Activated CD8-positive, alpha-beta memory T cell treated with anti-CD3 and anti-CD28 coated beads for 4 hours (primary cell): ENCODE results near the gene FGD5.

ENCODE experiments used
- DNase-seq, 2 donors: peaks; one replicate each; pipeline ENCODE4 v3.0.0-alpha.2; 2020; ENCODE audit warnings: low read depth in 2 of 2

Gene FGD5

DNA sequence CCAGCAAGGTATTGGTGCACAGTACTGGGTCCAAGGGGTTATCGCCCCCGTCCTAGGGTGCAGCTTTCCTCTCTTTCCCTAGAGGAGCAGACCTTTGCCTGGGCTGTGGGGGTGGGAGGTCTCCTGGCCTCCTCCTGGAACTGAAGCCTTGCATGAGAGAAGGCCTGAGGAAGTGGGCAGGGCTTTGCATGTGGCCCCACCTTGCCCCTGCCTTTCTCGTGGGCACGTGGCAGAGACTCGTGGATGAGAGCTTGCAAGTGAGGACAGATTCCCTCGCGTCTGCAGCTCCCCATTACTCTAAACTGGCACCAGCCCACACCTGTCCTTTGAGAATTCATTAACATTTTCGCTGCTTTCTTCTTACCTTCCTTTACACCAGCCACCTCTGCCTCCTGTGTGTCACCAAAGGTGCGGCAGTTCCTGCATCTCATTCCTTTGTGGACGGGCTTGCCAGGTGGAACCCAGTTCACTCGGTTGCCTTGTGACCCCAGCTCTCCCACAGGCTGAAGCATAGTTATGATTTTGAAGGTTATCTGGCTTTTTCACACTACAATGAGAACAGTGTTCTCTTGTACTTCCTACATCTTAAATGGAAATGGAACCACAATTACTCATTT, 87.7 kb downstream of the FGD5 start:
- DNase-seq = no peak

DNA sequence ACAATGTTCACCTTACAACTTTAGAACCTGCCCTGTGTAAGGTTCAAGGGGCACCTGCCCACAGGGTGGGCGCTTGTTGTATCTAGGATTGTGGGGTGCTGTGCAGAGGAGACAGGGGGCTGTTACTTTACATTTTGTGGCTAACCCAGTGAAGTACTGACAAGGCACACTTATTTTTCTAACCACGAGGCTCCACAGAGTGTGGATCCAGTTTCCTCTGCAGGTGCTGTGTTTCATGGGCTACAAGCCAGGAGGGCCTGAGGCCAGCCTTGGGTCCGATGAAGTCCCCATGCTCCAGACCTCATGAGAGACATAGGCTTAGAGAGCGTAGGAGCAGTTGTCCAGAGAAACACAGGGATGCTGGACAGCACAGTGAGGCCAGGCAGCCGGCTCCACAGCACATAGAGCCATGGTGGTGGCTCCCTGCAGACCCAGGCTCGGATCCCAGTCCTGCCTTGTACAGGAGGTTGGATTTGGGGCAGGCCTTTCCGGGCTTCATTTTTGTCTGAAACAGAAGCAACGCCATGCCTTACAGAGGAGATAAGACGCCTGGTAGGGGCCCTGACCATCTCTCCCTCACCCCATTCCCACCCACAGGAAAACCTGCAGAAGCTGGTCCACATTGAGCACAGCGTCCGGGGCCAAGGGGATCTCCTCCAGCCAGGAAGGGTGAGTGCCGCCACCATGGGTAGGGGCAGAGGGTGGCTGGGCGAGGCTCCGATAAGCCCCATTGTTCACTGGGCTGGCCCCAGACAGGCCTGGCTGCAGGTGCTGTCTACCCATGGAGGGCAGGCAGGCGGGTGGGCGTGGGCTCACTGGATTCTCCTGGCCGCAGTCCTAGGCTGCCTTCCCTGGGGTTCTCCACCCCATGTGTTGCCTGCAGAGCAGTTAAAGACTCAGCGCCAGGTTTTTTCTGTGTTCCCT, 88.5 kb downstream of the FGD5 start:
- no peak for DNase-seq

DNA sequence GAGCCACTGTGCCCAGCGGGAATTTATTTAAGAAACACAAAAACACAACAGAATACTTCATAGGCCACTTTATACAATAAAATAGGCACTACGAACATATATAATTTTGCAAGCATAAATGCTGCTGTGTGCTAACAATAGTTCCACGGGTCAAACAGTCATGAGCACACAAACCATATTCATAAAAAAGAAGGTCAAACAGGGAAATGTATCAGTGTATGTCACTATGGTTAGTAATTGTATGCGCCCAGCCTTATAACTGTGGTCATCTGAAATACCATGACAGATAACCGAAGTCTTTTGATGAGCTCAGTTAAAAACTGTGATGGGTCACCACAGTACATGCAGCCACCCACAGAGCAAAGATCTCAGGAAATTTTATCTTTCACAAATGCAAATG, 90.5 kb downstream of the FGD5 start:
- no peak for DNase-seq

DNA sequence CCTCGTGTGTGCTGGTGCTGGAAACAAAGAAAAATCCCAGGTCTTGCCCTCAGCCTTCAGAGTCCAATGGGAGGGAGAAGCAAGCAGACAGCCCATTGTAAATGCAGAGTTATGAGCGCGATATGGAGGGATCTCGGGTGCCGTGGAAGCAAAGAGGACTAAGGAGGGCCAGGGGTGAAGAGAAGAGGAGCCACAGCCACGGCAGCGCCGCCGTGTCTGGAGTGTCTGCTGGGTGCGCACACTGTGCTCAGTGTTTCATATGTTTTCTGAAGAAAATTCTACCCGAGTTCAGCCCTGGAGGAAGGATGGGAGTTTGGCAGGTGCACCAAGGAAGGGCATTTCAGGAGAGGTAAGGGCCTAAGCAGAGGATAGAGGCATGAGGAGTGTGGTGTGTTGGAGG, 92.9 kb downstream of the FGD5 start:
- no peak for DNase-seq

DNA sequence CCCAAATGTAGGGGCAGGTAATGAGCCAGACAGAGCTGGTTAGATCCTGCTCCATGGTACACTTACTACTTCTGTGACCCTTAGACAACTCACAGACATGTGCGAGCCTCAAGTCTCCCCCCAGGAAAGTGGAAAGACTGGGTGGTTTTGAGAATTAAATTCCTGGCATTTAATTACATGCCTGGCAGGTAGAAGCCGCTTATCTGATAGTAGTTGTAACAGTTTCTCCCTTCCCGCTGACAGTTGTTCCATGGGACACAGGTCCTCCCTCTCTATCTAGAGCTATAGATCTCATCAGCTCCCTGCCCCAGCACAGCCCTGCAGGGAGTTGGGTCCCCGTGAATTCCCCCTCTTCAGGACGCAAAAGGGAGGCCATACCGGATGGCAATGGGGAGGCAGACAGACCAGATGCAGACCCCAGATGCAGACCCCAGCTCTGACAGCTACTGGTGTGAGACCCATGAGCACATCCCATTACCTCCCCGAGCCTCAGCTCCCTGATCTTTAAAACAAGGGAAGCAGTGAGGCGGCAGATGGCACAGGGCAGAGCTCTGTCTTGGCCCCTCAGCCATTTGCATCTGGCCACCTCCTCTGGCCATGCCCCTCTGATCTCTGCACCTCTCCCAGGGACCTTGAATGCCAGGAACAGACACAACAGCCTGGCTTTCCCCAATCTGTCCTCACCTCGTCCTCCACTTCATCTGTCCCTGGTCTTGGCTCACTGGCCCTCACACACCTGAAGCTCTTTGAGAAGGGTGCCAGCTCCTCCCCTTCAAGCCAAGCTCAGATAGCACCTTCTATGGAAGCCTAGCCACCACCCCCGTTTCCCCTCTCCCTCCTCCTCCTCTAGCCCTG, 94.5 kb downstream of the FGD5 start:
- no peak for DNase-seq

DNA sequence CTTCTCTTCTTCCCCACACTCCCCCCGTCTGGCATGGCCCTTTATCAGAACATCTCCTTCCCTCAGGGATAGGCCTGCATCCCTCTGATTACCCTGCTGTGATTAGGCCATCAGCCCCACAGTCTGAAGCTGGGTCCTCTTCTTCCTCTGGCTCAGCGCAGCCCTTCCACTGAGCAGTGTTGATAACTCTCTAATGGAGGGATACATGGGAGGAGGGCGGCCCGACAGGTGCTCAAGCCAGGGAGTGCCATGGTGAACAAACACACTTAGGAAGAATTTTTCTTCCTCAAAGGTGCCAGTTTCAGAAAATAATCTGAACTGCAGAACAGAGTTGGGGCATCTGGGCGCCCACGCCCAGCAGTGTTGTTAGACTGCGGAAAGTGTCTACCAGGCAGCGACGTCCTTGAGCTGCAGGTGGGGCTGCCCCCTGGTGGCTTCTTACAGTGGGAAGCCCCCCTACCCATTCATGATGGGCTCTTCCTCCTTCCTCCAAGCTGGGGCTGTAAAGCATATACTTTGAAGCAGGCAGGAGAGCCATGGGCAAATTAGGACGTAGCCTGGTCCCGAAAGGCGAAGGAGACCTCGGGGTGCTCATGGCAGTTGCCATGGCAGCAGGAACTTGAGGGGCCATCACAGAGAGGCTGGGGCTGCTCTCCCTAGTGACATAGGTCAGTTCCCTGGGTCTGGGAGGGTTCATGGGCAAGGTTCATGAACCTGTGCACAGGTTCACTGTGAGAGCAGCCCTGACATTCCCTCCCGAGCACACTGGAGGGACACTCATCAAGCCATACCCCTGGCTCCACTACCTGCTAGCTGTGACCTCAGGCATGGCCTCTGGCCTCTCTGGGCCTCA, 95.4 kb downstream of the FGD5 start:
- no peak for DNase-seq

DNA sequence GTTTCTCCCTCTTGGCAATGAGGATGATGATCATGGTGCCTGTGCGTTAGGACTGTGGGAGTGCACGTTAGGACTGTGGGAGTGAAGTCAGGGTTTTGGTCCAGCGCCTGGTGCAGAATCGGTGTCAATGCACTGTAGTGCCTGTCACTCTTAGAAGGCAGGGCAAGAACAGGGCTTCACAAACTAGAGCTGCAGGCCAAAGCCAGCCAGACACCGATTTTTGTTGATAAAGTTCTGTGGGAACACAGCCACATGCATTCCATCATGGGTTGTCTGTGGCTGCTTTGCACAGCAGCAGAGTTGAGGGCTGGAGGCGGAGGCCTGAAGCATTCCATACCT, 96.0 kb downstream of the FGD5 start:
- no peak for DNase-seq

DNA sequence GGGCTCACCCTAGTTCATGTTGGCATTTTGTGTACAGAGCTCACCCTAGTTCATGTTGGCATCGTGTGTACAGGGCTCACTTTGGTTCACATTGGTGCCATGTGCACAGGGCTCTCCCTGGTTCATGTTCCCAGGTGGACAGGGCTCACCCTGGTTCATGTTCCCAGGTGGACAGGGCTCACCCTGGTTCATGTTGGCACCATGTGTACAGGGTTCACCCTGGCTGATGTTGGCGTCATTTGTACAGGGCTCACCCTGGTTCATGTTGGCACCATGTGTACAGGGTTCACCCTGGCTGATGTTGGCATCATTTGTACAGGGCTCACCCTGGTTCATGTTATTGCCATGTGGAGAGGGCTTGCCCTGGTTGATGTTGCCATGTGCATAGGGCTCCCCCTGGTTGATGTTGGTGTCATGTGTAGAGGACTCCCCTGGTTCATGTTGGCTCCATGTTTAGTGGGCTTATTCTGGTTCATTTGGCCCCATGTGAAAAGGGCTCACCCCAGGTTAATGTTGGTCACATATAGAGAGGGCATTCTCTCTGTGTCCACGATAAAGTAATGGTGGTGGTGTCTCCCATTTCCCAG, 97.0 kb downstream of the FGD5 start:
- no peak for DNase-seq

DNA sequence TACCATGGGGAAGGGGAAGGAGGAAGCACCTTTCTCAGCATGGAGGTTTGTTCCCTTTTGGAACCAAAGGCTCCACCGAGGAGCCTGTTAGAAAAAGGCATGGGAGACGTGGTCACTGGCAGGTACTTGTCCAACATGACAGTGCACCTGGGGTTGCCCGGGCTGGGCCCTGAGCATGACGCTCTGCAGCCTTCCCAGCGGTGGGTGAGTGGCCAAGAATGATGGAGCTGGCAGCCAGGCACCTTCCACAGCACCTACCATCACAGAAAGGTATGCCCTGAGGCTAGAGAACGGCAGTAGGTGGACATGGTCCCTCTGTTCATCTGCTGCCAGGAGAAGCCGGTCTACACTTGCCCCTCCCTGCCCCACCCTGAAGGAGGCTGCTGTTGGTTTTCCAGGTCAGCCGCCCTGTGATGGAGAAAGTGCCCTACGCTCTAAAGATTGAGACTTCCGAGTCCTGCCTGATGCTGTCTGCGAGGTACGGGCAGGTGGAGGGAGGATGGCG, 99.6 kb downstream of the FGD5 start:
- DNase-seq = no peak

DNA sequence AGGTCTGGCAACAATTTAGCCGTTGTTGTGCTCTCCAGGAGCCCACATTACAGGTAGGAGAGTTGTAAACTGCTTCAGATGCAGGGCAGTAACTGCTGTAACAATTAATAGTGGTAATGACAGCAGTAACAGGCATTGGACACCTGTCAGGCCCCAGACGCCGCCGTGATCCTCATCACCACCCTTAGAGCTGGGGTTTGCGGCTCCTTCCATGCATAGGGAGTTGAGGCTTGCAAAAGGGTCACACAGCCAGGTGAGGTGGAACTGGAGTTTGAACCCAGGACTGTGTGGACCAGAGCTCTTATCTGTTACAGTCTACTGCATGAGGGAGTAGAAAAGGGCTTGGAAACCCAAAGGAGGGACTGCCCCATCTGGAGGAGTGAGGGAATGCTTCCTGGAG, 101.8 kb downstream of the FGD5 start:
- no peak for DNase-seq

DNA sequence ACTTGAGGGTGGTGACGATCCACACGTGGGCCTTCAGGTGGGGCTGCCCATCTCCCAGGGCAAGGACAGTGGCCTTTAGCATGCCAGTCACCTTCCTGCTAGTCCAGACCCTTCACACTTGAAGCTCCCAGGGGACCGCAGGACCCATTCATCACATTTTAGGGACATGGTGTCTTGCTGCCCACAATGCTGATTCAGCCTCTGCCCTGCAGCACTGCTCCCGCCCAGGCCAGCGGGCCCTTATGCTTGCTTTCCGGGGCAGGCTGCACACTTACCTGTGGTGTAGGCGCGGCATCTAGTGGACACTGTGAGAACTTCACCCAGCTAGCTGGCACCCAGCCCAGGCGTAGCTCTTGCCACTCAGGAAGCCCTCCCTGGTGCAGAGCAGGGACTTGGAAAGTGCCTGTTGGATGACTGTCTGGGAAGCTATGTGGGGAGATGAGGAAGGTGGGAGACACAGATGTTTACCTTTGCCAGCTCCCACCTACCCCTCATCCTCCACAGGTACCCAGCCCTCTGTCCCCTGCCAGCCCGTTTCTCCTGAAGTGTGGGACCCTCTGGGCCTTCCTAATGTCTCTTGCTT, 102.4 kb downstream of the FGD5 start:
- DNase-seq = peak; percentile 60 to 64

DNA sequence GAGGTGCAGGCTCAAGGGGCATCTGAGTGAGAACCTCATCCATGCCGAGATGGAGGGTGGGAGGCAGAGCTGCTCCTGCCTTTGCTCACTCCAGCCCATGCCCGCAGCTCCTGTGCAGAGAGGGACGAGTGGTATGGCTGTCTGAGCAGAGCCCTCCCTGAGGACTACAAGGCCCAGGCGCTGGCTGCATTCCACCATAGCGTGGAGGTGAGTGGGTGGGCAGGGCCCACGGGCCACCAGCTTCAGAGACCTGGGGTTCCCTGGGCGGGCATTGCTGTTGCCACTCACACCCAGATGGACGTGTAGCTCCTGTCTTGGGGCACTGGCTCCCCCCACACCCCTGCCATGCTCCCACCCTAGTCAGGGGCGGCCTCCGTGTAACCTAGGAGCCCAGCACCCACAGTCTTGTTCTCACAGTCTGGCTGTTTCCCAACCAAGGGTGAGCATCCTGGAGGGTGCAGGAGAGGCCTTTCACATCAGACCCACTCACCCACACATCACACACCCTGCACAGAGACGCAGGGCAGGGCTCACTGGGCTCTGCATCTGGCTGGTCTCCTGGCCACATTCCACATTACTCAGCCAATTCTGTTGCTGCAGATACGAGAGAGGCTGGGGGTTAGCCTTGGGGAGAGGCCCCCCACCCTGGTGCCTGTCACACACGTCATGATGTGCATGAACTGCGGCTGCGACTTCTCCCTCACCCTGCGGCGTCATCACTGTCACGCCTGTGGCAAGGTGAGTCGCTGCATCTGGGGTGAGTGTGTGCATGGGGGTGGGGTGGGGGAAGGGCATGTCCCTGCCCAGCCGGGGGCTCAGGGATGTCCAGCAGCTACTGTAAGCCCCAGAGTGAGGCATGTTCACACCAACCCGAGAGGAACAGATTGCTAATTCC, 103.3 kb downstream of the FGD5 start:
- DNase-seq = no peak

DNA sequence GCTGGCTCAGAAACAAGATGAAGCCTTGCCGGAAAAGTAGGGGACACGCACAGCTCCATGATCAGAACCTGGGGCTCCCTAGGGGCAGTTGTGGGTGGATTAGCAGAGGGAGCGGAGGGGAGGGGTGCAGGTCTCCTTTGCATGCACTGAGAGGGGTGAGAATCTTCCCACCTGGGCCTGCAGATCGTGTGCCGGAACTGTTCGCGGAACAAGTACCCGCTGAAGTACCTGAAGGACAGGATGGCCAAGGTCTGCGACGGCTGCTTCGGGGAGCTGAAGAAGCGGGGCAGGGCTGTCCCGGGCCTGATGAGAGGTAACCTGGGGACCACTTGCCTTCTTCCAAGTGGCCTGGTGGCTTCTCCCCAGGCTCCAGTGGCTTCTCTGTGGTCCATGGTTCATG, 104.1 kb downstream of the FGD5 start:
- no peak for DNase-seq

DNA sequence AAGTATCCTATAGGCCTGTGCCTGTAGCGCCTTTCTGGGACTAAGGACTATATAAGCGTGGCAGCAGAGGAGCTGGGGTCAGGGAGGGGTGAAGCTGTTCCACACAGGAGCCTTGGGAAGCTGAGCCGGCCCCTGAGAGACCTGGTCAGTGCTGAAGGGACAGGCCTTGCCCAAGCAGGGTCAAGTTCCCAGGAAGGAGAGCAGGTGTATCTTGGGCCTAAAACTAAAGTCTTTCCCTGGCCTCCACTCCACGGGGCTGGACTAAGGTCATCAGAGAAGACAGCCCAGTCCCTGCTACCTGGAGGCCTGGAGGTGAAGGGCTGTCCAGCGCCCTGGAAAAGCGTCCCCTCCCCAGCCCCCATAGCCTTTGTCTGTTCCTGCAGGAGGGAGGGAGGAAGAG, 104.7 kb downstream of the FGD5 start:
- DNase-seq = no peak

DNA sequence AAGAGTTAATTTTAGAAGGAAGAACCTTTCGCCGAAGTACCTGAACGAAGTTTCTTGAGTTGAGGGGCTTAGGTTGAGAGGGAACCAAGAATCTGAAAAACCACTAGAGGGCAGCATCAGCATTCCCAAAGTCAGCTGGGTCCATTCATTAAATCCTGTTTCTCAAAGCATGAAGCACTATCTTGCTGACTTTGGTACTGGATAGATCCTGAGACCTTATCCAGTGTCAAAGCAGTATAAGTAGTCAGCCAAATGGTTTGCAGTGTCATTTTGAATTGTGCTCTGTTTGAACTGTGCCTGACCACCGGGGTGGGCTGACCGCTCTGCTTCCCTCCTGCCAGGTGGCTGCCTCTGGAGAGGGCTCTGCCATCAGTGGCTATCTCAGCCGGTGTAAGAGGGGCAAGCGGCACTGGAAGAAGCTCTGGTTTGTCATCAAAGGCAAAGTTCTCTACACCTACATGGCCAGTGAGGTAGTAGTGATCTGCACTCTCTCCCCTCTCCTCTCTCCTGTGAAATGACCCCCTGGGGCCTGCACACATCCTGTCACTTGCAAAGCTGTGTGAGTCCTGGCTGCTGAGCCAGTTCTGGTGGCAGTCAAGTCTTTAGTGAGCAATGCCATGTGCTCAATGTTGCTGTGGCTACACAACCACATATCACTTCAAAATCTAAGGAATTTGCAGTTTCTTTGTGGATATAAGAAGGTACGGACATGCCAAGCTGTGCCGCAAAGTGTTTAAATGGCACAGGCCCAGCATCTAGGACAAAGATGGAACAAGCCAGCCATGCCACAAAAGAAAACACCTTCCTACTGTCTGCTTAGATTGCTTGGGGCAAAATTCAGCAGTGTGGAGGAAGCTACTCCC, 107.2 kb downstream of the FGD5 start:
- no peak for DNase-seq

DNA sequence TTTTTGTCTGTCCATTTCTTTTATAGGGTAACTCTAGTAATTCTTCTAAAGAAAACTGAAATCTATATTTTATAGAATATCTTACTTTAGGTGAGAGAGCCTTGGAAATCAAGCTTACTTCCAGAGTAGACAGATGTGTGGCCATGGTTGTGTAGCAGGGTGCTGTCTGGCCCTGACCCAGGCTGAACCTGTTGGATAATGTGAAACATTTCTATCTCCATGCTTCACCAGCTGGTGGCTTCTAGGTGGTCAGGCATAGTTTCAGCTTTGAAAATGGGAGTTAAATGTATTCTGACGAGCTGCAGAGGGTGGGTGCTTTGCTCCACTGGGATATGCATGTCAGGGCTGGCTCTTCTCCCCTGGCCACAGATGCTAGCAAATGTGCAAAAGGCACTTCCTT, 107.8 kb downstream of the FGD5 start:
- no peak for DNase-seq

DNA sequence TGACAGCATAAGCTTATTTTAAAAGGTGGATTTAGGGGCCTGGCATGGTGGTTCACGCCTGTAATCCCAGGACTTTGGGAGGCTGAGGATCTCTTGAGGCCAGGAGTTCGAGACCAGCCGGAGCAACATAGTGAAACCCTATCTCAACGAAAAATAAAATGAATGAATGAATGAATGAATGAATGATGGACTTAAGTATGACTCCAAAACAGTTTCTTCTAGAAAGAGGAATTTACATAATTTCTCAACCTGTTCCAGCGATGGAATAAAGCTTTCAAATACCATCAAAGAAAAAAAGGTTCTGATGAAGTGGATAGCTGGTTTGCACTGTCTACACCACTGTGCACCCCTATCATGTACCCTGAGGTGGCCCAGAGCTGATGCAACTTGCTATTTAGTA, 108.5 kb downstream of the FGD5 start:
- DNase-seq = no peak

DNA sequence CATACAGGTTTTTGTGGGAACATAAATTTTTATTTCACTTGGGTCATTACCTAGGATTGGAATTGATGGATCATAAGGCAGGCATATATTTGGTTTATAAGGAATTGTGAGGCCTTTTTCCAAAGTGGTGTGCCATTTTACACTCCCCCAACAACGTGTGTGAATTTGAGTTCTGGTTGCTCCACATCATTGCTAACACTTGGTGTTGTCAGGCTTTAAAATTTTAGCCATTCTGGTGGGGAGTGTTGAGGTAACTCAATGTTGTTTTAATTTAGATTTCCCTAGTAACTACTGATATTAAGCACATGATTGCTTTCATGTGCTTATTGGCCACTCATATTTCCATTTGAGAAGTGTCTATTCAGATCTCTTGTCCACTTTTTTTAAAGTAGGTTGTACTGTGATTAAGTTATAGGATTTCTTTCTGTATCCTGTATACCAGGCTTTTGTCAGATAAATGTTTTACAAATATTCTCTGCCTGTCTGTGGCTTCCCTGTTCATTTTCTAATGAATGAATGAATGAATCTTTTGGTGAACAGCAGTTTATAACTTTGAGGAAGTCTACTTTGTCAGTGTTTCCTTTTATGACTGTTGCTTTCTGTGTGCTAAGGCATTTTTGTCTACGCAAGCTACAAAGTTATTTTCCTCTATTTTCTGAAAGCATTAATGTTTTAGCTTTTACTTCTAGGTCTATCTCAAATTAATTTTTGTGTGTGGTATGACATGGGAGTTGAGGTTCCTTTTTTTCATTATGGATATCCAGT, 110.7 kb downstream of the FGD5 start:
- DNase-seq = no peak
